GM12892 (cell line): ENCODE results near the gene PAX3.

Source experiments
- DNase-seq: peaks from one replicate; pipeline ENCODE4 v3.0.0; 2011; ENCODE audit not compliant: insufficient read length
- FAIRE-seq: peaks from 2 replicates; lab custom pipeline; 2011; peaks lifted over from hg19 to GRCh38; lab: Jason Lieb, UNC
- POLR2A ChIP-seq: IDR thresholded peaks from 2 replicates; pipeline ENCODE4 v1.6.1; 2011; ENCODE audit warnings: low read depth, low read length, control low read depth
- POLR2AphosphoS5 ChIP-seq: IDR thresholded peaks from 2 replicates; pipeline ENCODE4 v1.6.1; 2011; ENCODE audit warnings: low read depth, low read length, control low read depth
- TAF1 ChIP-seq: IDR thresholded peaks from 2 replicates; pipeline ENCODE4 v1.6.1; 2011; ENCODE audit warnings: low read depth, mild to moderate bottlenecking, control low read depth, low read length, borderline replicate concordance

The PAX3 gene

GRCh38 chr2:222319586-222320435 is 21.0 kb upstream of the PAX3 start:
- no peak for DNase-seq
- TF ChIP-seq TAF1 = no peak
- no peak for TF ChIP-seq POLR2A
- TF ChIP-seq POLR2AphosphoS5 = no peak
- FAIRE-seq = peak; percentile 69

- no peak for DNase-seq
- FAIRE-seq = peak; percentile 92
- no peak for TF ChIP-seq TAF1
- TF ChIP-seq POLR2A = no peak
- TF ChIP-seq POLR2AphosphoS5 = no peak
These were observed 20.2 kb upstream of the PAX3 start for GRCh38 chr2:222318712-222319585.

- DNase-seq = no peak
- FAIRE-seq = peak; percentile 94
- TF ChIP-seq TAF1 (no peak), POLR2AphosphoS5 (no peak), POLR2A (no peak)
These were observed 19.4 kb upstream of the PAX3 start for GRCh38 chr2:222318026-222318711.

GRCh38 chr2:222315443-222316121 is 16.8 kb upstream of the PAX3 start:
- TF ChIP-seq POLR2AphosphoS5 (no peak), TAF1 (no peak), POLR2A (no peak)
- DNase-seq (no peak), FAIRE-seq (no peak)

- FAIRE-seq = no peak
- TF ChIP-seq POLR2AphosphoS5 (no peak), TAF1 (no peak), POLR2A (no peak)
These were observed 15.0 kb upstream of the PAX3 start for GRCh38 chr2:222313816-222314215.

GRCh38 chr2:222311978-222312738 is 13.4 kb upstream of the PAX3 start:
- no peak for TF ChIP-seq POLR2A
- TF ChIP-seq POLR2AphosphoS5 = no peak
- no peak for TF ChIP-seq TAF1
- DNase-seq (no peak), FAIRE-seq (no peak)

More at GRCh38 chr2:222313816-222314215, 15.0 kb upstream of the PAX3 start:
- DNase-seq = no peak

- no peak for DNase-seq
- no peak for TF ChIP-seq TAF1
- TF ChIP-seq POLR2A = no peak
- TF ChIP-seq POLR2AphosphoS5 = no peak
- no peak for FAIRE-seq
These were observed 12.7 kb upstream of the PAX3 start for GRCh38 chr2:222311319-222311977.

GRCh38 chr2:222310747-222311318 is 12.0 kb upstream of the PAX3 start:
- TF ChIP-seq POLR2AphosphoS5 (no peak), POLR2A (no peak), TAF1 (no peak)
- FAIRE-seq (no peak), DNase-seq (no peak)

GRCh38 chr2:222309766-222310165 is 11.0 kb upstream of the PAX3 start:
- no peak for FAIRE-seq

GRCh38 chr2:222309361-222309760 is 10.6 kb upstream of the PAX3 start:
- DNase-seq = no peak
- no peak for TF ChIP-seq TAF1
- TF ChIP-seq POLR2A = no peak

More at GRCh38 chr2:222309766-222310165, 11.0 kb upstream of the PAX3 start:
- DNase-seq = no peak
- TF ChIP-seq POLR2A (no peak), POLR2AphosphoS5 (no peak), TAF1 (no peak)

More at GRCh38 chr2:222309361-222309760, 10.6 kb upstream of the PAX3 start:
- no peak for FAIRE-seq
